ENCODE data around the gene RPS6KA3. TPM values are rescaled to one million over a fixed set of nuclear protein-coding genes. Genes with fewer than 3 reads are reported as not detected.

Gene RPS6KA3
- total RNA-seq, 1 donor from 2014 or later = 64.5 TPM

- Histone ChIP-seq H3K27me3 (ENCODE audit: low read depth) (no peaks in the 10 kb centered on the region), H3K4me1 (no peaks in the 10 kb centered on the region), H3K27ac (no peak overlapping the region), H3K4me3 (no peak overlapping the region), H3K36me3 (no peaks in the 10 kb centered on the region), H3K9me3 (no peaks in the 10 kb centered on the region)
- intact Hi-C loops (cut with DNase I) = no loop called here
- DNase-seq (no peak), ATAC-seq (no peak)
- TF ChIP-seq, protein P1, sequence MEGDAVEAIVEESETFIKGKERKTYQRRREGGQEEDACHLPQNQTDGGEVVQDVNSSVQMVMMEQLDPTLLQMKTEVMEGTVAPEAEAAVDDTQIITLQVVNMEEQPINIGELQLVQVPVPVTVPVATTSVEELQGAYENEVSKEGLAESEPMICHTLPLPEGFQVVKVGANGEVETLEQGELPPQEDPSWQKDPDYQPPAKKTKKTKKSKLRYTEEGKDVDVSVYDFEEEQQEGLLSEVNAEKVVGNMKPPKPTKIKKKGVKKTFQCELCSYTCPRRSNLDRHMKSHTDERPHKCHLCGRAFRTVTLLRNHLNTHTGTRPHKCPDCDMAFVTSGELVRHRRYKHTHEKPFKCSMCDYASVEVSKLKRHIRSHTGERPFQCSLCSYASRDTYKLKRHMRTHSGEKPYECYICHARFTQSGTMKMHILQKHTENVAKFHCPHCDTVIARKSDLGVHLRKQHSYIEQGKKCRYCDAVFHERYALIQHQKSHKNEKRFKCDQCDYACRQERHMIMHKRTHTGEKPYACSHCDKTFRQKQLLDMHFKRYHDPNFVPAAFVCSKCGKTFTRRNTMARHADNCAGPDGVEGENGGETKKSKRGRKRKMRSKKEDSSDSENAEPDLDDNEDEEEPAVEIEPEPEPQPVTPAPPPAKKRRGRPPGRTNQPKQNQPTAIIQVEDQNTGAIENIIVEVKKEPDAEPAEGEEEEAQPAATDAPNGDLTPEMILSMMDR (IDR thresholded peaks at IDR 0.05) = no peak
These were observed 18.3 kb upstream of the RPS6KA3 start for GRCh38 chrX:20284992-20285391.

DNA sequence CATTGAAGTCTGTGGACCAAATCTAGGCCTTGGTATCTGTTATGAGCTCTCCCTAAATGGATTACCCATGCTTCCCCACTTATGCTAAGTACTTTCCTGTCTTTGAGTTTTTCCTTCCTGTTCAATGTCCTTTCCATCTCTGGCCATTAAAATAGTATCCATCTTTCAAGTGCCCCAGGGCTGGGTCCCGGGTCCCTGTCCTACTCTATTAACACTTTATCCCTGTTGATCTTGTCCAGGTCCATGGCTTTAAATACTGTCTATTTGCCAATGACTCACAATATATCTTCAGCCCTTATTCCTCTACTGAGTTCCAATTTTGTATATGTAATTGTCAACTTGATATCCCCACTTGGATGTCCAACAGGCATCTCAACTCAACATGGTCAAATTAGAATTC lies 17.7 kb upstream of the RPS6KA3 start:
- intact Hi-C loops (cut with DNase I) = no loop called here
- ATAC-seq (no peak), DNase-seq (no peak)
- no peak overlapping the region for H3K4me3 ChIP-seq
- TF ChIP-seq, protein P1 (IDR thresholded peaks at IDR 0.05) = no peak
- no peaks in the 10 kb centered on the region for H3K4me1 ChIP-seq
- H3K27me3 ChIP-seq (ENCODE audit: low read depth) = no peaks in the 10 kb centered on the region
- no peak overlapping the region for H3K27ac ChIP-seq
- no peaks in the 10 kb centered on the region for H3K9me3 ChIP-seq
- H3K36me3 ChIP-seq = no peaks in the 10 kb centered on the region

- H3K4me3 ChIP-seq = no peak overlapping the region
- ATAC-seq (no peak), DNase-seq (no peak)
- intact Hi-C loops (cut with DNase I) = no loop called here
- no peaks in the 10 kb centered on the region for H3K27me3 ChIP-seq (ENCODE audit: low read depth)
- no peak overlapping the region for H3K27ac ChIP-seq
- no peaks in the 10 kb centered on the region for H3K4me1 ChIP-seq
- H3K36me3 ChIP-seq = no peaks in the 10 kb centered on the region
- no peaks in the 10 kb centered on the region for H3K9me3 ChIP-seq
- TF ChIP-seq, protein P1 (IDR thresholded peaks at IDR 0.05) = no peak
These were observed 14.2 kb upstream of the RPS6KA3 start for GRCh38 chrX:20280938-20281337.

DNA sequence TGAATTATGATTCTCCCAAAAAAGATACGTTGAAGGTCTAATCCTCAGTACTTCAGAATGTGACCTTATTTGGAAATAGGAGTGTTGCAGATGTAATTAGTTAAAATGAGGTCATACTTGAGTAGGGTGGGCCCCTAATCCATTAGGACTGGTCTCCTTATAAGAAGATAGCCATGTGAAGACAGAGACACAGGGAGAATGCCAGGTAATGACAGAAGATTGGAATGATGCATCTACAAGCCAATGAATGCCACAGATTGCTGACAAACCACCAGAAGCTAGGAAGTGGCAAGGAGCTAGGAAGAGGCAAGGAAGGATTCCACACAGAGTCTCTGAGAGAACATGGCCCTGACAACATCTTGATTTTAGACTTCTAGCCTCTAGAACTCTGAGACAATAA lies 7.4 kb upstream of the RPS6KA3 start:
- Histone ChIP-seq H3K27me3 (ENCODE audit: low read depth) (no peaks in the 10 kb centered on the region), H3K4me1 (no peaks in the 10 kb centered on the region), H3K36me3 (no peaks in the 10 kb centered on the region), H3K27ac (no peak overlapping the region), H3K9me3 (no peaks in the 10 kb centered on the region), H3K4me3 (no peak overlapping the region)
- no peak for DNase-seq
- no peak for ATAC-seq
- TF ChIP-seq, protein P1 (IDR thresholded peaks at IDR 0.05) = no peak
- intact Hi-C loops (cut with DNase I) = no loop called here

- intact Hi-C loops (cut with DNase I) = no loop called here
- no peak overlapping the region for H3K27ac ChIP-seq
- no peaks in the 10 kb centered on the region for H3K27me3 ChIP-seq (ENCODE audit: low read depth)
- H3K9me3 ChIP-seq = no peaks in the 10 kb centered on the region
- no peaks in the 10 kb centered on the region for H3K36me3 ChIP-seq
- DNase-seq (no peak), ATAC-seq (no peak)
- TF ChIP-seq, protein P1 (IDR thresholded peaks at IDR 0.05) = no peak
- H3K4me3 ChIP-seq = no peak overlapping the region
- H3K4me1 ChIP-seq = no peaks in the 10 kb centered on the region
These were observed 5.0 kb upstream of the RPS6KA3 start for GRCh38 chrX:20271730-20272129.

DNA sequence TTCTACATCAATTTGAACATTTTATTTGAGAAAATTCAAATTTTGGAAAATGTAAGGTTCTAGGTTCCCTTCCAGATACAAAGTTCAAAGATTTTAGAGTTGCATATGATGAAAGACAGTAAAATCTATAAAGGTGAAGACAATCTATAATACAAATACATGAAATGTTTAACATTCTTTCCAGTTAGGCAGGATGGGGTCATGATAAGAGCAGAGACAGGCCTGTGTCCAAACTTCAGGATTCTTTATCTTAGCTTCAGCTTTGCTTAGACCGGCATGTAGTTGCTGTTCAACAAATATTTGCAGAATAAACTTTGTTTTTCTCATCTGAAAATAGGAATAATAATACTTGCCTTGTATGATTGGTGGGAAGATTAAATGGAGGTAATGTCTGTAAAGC lies 4.5 kb upstream of the RPS6KA3 start:
- Histone ChIP-seq H3K27ac (no peak overlapping the region), H3K27me3 (ENCODE audit: low read depth) (no peaks in the 10 kb centered on the region), H3K36me3 (no peaks in the 10 kb centered on the region), H3K9me3 (no peaks in the 10 kb centered on the region), H3K4me1 (no peaks in the 10 kb centered on the region), H3K4me3 (no peak overlapping the region)
- no peak for ATAC-seq
- DNase-seq = no peak
- TF ChIP-seq, protein P1 (IDR thresholded peaks at IDR 0.05) = no peak
- intact Hi-C loops (cut with DNase I) = no loop called here

All from lower lobe of right lung (tissue), 2 donors.